Parathyroid adenoma (tissue), 2 donors: Measurements from ENCODE around the gene ADAMTSL1.

Source experiments
- H2AFZ ChIP-seq: fragments of 300-600 bp; sonication (generic); one replicate; pipeline ENCODE4 v1.7.0; 2017; ENCODE audit warnings: antibody characterized with exemption, mild to moderate bottlenecking
- H3K27ac ChIP-seq: fragments of 300-600 bp; sonication (generic); one replicate; pipeline ENCODE4 v1.7.0; 2017
- H3K27me3 ChIP-seq: fragments of 300-600 bp; sonication (generic); one replicate; pipeline ENCODE4 v1.7.0; 2017; ENCODE audit warnings: low read length; ENCODE audit not compliant: control insufficient read depth, insufficient read depth
- H3K36me3 ChIP-seq: fragments of 300-600 bp; sonication (generic); one replicate; pipeline ENCODE4 v1.7.0; 2017; ENCODE audit warnings: low read length; ENCODE audit not compliant: control insufficient read depth, insufficient read depth
- H3K4me1 ChIP-seq: fragments of 300-600 bp; sonication (generic); one replicate; pipeline ENCODE4 v1.7.0; 2017; ENCODE audit warnings: control low read depth
- H3K4me2 ChIP-seq: fragments of 300-600 bp; sonication (generic); one replicate; pipeline ENCODE4 v1.7.0; 2017; ENCODE audit warnings: low read length
- H3K4me3 ChIP-seq: fragments of 300-600 bp; sonication (generic); one replicate; pipeline ENCODE4 v1.7.0; 2017; ENCODE audit warnings: low read depth, low read length
- H3K79me2 ChIP-seq: fragments of 300-600 bp; sonication (generic); one replicate; pipeline ENCODE4 v1.7.0; 2017; ENCODE audit warnings: control low read depth
- H3K9ac ChIP-seq: fragments of 300-600 bp; sonication (generic); one replicate; pipeline ENCODE4 v1.7.0; 2017; ENCODE audit warnings: mild to moderate bottlenecking
- H3K9me3 ChIP-seq: fragments of 300-600 bp; sonication (generic); one replicate; pipeline ENCODE4 v1.7.0; 2017; ENCODE audit warnings: low read length; ENCODE audit not compliant: control insufficient read depth
- CTCF ChIP-seq: fragments of 300-600 bp; sonication (generic); IDR thresholded peaks from one replicate; pipeline ENCODE4 v1.7.0; 2017; ENCODE audit warnings: antibody characterized with exemption, mild to moderate bottlenecking
- donor health status: primary hyperparathyroidism.

Gene ADAMTSL1

GRCh38 chr9:18791074-18791473, 317.1 kb downstream of the ADAMTSL1 start:
- Histone ChIP-seq H3K4me3 (no peak overlapping the region), H3K9me3 (no peaks in the 10 kb centered on the region), H3K36me3 (no peaks in the 10 kb centered on the region), H3K79me2 (no peaks in the 10 kb centered on the region), H3K4me2 (no peak overlapping the region), H3K27ac (no peak overlapping the region), H2AFZ (no peak overlapping the region), H3K4me1 (no peaks in the 10 kb centered on the region), H3K9ac (no peak overlapping the region), H3K27me3 (no peaks in the 10 kb centered on the region)
- TF ChIP-seq CTCF, result peak; percentile 62

GRCh38 chr9:18793122-18793521, 319.2 kb downstream of the ADAMTSL1 start:
- TF ChIP-seq CTCF, result no peak
- no peak overlapping the region for H2AFZ ChIP-seq
- H3K36me3 ChIP-seq, result no peaks in the 10 kb centered on the region
- no peaks in the 10 kb centered on the region for H3K27me3 ChIP-seq
- H3K4me1 ChIP-seq, result peaks cover 3% of the 10 kb centered on the region
- no peak overlapping the region for H3K4me3 ChIP-seq
- H3K9me3 ChIP-seq, result no peaks in the 10 kb centered on the region
- no peaks in the 10 kb centered on the region for H3K79me2 ChIP-seq
- no peak overlapping the region for H3K4me2 ChIP-seq
- no peak overlapping the region for H3K27ac ChIP-seq
- no peak overlapping the region for H3K9ac ChIP-seq

GRCh38 chr9:18795947-18796671, 322.2 kb downstream of the ADAMTSL1 start:
- Histone ChIP-seq H2AFZ (no peak overlapping the region), H3K9me3 (no peaks in the 10 kb centered on the region), H3K4me1 (peaks cover 5% of the 10 kb centered on the region), H3K4me2 (no peak overlapping the region), H3K79me2 (no peaks in the 10 kb centered on the region), H3K4me3 (no peak overlapping the region), H3K9ac (no peak overlapping the region), H3K36me3 (no peaks in the 10 kb centered on the region), H3K27me3 (no peaks in the 10 kb centered on the region), H3K27ac (no peak overlapping the region)
- TF ChIP-seq CTCF, result no peak

- no peak for TF ChIP-seq CTCF
- no peak overlapping the region for H3K4me2 ChIP-seq
- H3K9ac ChIP-seq, result no peak overlapping the region
- no peak overlapping the region for H2AFZ ChIP-seq
- no peaks in the 10 kb centered on the region for H3K79me2 ChIP-seq
- peaks cover 5% of the 10 kb centered on the region for H3K4me1 ChIP-seq
- H3K4me3 ChIP-seq, result no peak overlapping the region
- H3K27ac ChIP-seq, result no peak overlapping the region
- no peaks in the 10 kb centered on the region for H3K9me3 ChIP-seq
- no peaks in the 10 kb centered on the region for H3K36me3 ChIP-seq
- H3K27me3 ChIP-seq, result no peaks in the 10 kb centered on the region
Observed at GRCh38 chr9:18796696-18797270, 322.8 kb downstream of the ADAMTSL1 start.

GRCh38 chr9:18798106-18798505, 324.2 kb downstream of the ADAMTSL1 start:
- Histone ChIP-seq H3K4me1 (peaks cover 5% of the 10 kb centered on the region), H3K4me2 (no peak overlapping the region), H3K9me3 (no peaks in the 10 kb centered on the region), H2AFZ (no peak overlapping the region), H3K27ac (no peak overlapping the region), H3K79me2 (no peaks in the 10 kb centered on the region), H3K27me3 (no peaks in the 10 kb centered on the region), H3K36me3 (no peaks in the 10 kb centered on the region), H3K9ac (no peak overlapping the region), H3K4me3 (no peak overlapping the region)
- TF ChIP-seq CTCF, result no peak
